EL (cell line): Measurements from ENCODE around the gene TSC1.
A peak's percentile ranks its signal among the peaks of the same experiment; 100 is the strongest.

Experiments
- DNase-seq: peaks from one replicate; pipeline ENCODE4 v3.0.0-alpha.2; 2016

The TSC1 gene

GRCh38 chr9:132931178-132931735 lies 13.2 kb downstream of the TSC1 start:
- DNase-seq, result peak; percentile 23

DNA sequence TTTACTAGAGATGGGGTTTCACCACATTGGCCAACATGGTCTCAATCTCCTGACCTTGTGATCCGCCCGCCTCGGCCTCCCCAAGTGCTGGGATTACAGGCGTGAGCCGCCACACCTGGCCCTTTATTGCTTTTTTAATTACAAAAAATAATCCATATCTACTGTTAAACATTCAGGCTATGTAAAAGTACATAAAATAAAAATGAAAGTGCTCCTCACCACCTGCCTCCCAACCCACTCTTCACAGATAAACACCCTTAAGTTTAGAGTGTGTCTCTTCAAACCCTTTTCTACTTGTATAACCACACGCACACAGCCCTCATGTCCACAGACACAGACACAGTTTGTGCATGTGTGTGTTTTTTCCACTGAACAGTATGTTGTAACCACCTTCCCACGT lies 16.7 kb downstream of the TSC1 start:
- DNase-seq, result no peak

GRCh38 chr9:132923346-132923902 lies 21.0 kb downstream of the TSC1 start:
- DNase-seq, result no peak

DNA sequence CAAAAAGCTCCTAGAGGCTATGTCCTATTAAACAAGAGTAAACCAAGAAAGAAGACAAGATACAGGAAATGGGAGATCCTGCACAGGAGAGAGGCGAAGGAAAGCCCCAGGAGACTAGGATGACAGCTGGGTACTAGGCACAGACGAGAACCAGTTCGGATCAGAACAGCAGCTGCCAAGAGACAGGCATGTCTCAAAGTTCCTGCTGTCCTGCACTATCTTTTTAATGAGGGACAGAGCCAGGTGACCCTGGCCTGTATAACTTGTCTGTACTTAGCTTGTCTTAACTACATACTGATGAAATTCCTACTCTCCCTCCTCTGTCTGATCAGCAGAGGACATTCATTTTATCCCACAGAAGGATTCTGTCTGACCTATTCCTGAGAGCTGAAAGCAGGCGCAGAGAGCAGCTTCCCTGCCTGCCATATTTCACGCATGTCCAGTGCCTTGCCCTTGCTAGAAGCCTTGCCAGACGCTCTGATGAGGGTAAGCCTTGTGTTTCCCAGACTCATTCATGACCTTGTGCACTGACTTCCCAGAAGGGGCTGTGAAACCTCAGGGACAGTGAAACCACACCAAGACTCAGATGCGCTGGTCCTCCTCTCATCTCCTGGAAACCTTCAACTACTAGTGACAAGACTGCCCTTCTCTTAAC lies 24.7 kb downstream of the TSC1 start:
- no peak for DNase-seq

DNA sequence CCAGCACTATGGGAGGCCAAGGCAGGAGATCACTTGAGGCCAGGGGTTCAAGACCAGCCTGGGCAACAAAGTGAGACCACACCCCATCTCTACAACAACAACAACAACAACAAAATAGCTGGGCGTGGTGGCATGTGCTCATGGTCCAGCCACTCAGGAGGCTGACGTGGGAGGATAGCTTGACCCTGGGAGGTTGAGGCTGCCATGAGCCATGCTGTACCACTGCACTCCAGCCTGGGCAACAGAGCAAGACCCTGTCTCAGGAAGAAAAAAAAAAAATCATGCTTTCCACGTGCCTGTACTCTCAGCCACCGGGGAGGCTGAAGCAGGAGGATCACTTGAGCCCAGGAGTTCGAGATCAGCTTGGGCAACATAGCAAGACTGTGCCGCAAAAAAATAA lies 29.5 kb downstream of the TSC1 start:
- DNase-seq, result no peak

DNA sequence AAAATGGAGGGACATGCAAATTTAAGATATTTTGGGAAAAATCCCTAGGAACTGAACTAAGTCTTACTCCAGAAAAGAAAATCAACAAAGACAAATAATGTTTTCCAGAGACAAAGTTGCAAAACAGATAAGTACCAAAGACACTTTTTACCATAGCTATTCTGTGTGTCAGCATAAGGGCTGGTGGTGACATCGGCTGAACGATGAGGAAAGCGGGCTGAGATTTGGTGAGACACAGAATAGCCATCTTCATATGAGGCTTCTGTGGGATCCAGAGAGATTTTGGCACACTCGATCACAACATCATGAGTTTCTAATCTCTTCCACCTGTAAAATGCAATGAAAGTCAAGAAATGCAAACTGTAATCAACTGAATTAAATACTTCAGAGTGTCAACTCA lies 32.3 kb downstream of the TSC1 start:
- no peak for DNase-seq

DNA sequence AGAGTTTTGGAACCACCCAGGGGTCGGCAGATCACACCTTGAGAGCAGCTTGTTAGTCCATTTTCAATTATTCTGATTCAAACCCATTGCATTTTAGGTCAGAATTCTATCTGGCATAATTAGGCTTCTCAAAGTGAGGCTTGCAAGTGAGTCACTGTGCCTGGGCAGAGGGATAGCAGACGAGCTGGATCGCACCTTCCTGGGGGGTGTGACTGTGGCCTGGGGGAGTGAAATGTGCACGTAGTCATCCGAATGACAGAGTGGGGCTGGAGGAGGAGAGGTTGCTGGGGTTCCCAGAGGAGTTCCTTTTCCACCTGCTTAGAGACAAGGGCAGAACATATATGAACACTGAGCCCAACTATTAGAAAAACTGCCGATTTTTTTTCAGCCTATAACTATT lies 34.0 kb downstream of the TSC1 start:
- DNase-seq, result no peak

DNA sequence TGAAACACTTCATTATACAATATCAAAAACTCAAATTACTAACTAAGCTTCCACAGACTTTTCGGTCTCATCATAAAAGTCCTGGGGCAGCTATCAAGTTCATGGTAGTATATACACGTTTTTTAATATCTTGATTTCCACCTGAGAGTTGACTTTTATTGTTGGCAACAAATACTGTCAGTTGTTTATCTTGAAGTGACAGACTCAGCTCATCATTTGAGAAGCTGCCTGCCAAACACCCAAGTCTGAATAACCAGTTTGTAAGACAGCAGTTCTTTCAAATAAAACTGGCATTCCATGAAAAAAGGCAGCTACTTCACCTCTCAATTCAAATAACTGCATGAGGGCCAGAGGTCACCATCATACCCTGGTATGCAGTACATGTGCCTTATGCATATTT lies 35.1 kb downstream of the TSC1 start:
- DNase-seq, result no peak

GRCh38 chr9:132908635-132909034 lies 35.8 kb downstream of the TSC1 start:
- no peak for DNase-seq

DNA sequence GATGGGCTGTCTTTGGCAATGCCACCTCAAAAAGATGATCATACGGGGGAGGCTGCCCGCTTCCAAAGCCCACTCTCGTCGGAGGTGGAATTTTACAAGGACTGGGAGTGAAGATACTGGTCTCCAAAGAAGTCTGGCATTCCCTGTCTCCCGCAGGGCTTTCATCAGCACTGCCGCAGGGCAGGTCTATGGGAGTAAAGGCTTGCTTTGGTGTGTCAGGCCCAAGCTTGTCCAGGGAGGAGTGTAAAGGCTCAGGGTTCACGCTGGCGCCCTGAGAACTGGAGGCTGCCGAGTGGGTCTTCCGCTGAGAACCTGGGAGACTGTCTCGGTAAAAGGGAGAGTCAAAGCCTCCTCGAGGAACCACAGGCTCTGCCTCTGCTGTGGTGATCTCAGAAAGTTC lies 38.7 kb downstream of the TSC1 start:
- DNase-seq, result no peak

DNA sequence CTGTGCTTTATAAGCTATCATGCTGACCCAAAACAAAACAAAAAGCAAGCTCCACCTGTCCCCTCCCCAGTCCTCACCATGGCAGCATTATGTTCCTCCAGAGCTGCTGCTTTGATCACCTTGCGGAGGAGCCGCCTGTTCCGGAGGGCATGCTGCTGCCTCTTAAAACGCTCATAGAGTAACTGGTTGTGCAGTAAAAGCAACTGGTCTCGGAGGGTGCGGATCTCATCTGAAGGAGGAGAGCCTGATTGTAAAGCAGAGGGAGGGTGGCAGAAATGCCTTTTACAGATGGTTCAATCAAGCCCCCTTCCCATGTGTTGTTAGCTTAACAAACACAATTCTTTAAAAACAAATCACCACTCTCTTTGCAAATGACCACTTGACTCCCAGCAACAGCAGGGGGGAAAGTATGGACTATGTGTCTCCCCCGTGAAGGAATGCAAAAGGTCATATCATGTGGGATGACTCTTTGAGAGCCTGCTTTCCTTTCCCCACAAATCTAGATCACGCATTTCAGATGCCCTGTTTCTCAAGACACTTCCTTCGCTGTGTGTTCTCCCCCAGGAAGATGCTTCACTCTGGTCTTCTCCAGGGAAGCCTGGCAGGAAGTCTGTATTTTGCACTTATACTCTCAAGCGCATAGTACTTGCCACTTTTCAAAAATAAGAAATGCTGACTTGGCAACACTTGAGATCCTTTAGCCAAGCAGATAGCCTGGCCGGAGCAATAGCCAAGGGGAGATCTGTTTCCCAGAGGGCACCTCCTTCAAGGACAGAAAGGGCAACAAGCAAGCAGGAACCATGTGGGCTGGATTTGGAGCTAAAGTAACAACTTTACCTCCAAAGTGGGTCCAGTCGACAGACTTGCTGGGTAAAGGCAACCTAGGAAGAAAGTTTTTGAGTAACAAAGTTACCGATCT lies 40.6 kb downstream of the TSC1 start:
- DNase-seq, result no peak

DNA sequence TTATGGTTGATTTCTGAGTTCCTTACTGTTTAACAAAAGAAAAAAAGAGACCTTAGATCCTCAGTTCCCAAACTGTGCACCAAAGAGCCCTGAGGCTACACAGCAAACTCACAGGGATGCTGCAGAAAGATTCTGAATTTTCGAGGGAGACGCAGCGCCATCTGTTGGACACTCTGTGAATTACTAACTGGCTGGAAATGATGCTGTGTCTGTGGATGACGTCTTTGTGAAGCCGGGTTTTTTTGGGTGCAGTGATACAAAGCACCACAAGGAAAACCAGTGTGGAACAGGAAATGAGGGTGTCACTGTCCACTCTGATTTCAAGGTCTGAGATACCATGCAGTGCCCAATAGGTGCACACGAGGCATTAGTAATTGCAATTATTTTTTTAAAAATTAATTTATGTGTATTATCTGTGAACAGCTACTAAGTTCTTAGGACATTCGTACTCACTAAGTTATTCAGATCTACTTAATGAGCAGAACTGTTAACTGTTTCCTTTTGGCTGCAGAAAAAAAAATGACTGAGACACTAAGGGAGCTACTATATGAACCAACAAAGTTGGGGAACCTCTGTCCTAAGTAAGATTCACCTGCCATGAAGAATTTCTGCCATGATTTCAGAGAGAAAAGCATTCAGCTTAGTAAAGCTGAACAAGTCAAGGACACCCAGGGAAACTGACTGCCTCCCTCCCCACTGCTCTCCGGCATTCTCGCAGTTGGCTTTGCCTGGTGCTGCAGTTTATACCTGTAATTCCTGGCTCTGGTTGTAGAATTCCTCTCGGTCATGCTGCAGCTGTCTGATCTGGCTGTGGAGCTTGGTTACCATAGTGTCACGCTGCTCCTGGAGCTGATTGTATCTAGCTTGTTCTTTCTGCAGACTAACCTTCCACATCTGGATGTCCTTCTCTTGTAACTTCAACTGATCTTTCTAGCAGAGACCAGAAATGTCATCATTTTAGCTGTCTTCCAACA lies 42.3 kb downstream of the TSC1 start:
- DNase-seq, result peak; percentile 84

DNA sequence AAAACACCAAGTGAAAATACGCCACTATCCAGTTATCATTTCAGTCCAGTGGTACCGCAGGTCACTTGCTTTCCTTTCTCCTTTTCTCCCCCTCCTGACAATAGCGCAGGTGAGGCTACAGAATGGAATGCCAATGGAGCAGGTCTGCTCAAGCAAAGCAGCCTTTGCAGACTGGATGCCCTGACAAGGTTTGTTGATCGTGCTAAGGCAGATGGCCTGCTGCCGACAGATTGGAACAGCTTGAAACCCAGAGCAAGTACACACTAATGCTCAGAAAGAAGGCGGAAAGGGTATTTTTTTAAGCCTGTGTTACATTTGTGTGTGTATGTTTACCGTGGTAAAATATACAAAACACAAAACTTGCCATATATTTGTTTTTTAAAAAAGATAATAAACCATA lies 46.4 kb downstream of the TSC1 start:
- DNase-seq, result no peak

DNA sequence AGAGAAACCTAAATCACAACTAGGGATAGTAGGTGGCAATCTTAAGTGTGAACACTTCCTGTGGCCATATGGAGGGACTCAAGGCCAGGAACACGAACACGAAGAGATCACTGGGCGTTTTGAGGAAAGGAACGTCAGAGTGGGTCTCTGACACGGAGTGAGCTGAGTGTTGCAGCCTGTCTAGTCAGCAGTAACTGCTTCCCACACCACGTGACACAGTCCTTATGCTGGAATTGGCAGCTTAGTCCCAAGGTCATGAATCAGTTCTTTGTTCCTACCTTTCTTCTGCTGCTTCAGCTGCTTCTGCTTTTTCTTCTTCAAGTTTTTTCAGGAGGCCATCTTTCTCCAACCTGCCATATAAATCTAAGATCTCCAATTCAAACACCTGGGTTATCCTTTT lies 47.5 kb downstream of the TSC1 start:
- DNase-seq, result no peak

GRCh38 chr9:132896264-132896663 lies 48.2 kb downstream of the TSC1 start:
- DNase-seq, result no peak

- DNase-seq, result no peak
Observed at GRCh38 chr9:132894862-132895835, 49.3 kb downstream of the TSC1 start.

- DNase-seq, result no peak
Observed at GRCh38 chr9:132894346-132894745, 50.1 kb downstream of the TSC1 start.

DNA sequence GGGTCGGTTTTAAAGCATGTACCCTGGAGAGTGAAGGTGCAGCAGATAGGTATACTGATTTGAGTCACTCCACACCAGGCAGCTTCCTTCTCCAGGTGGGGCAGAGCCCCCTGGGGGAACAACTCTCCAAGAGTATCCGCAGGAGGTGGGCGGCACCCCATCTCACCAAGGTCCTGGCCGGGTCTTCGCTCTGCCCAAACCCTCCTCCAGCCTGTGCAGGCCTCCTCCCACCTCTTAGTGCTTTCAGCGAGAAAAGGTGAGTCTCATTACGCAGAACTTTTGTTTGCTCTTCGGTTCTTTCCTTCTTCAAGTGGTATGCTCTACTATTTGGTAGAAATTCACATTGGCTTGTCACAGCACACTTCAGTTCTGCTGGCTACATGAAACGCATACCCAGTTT lies 52.0 kb downstream of the TSC1 start:
- no peak for DNase-seq

- no peak for DNase-seq
Observed at GRCh38 chr9:132888151-132888550, 56.3 kb downstream of the TSC1 start.

DNA sequence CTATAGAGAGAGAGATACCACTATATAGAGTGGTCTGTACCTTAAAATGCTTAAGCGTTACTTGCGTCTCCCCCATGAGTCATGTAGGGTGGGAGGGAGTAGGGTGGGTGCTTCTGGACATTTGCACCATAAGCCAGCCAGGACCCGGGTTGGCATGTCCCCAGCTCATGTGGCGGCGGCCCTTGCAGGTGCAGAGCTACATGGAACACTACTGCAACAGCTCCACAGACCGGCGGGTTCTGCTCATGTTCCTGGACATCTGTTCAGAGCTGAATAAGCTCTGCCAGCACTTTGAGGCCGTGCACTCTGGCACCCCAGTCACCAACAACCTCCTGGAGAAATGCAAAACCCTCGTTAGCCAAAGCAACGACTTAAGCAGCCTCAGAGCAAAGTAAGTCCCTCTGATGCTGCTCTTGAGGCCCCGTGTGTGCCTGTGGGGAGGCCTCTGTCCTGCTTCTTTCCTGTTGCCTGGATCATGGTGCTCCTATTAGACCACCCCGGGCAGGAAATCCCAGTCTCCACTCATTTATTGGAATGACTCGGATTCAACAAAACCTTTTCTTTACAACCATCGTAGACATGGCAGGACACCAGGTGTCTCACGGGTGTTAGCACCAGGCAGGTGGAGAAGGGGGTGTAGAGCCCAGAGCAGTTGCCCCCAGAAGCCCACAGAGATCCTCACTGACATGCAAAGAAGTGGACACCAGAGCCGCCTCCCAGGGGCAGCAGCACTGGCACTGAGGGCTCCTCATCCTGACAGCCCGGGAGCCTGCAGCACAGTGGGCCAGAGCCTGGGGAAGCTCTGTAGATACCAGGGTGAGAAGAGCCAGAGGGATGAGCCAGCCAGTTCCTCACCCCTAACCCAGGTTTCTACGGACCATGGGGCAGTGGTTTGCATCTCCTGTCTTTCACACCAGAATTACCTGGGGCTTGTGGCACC lies 57.0 kb downstream of the TSC1 start:
- no peak for DNase-seq
